HG03025 (cell line): ENCODE measurements around the gene GRM3.
A peak's percentile ranks its signal among the peaks of the same experiment; 100 is the strongest.

Experiments
- ATAC-seq: cut with Tn5 transposase; IDR thresholded peaks from one replicate; pipeline ENCODE4 v1.9.1; 2021; ENCODE audit warnings: mild to moderate bottlenecking, moderate library complexity; ENCODE audit not compliant: unreplicated experiment, low FRiP score

The GRM3 gene

DNA sequence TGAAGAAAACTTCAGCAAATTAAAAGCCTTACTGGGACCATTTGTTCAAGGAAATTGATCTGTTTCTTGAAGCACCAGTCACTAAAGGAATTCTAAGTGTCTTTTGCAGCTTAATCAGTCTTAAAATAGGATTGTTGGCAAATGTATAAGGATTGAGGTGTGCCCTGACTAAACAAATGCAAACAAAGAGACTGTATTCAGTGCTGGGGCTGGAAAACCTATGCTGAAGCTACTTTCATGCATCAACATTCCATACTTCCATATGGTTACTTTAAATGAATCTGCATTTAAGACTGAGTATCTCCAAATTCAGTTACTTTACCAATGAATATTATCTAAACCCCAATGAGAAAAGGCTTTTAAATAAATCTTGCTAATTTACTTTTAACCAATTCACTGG lies 232.4 kb downstream of the GRM3 start:
- no peak for ATAC-seq

DNA sequence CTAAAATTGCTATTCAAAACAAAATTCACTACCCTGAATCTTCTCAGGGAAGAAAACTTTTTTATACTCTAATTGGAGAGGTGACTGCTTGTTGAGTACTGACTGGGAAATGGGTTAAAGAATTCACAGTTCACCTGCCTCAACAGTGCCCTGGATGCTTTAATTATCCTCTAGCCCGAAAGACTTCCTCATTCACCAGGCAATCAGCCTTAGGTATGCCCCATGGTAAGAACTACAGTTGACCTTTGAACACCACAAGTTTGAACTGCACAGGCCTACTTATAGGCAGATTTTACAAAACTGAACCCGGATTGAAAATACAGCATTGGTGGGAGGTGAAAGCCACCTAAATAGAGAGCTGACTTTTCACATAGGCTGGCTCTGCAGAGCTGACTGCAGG lies 240.4 kb downstream of the GRM3 start:
- ATAC-seq, result no peak

DNA sequence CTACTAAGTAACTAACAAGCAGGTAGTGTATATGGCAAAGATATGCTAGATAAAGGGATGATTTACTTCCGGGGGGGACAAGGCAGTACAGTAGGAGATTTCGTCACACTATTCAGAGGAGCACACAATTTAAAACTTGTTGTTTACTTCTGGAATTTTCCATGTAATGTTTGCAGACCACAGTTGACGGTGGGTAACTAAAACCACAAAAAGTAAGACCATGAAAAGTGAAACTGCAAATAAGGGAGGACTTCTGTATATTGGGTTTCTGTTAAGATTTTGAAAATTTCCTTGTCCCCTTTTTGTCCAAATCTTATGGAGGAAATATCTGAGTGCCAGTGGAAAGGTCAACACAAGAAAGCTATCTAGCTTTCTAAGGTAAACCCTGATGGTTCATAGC lies 245.8 kb downstream of the GRM3 start:
- peak; percentile 51 for ATAC-seq

DNA sequence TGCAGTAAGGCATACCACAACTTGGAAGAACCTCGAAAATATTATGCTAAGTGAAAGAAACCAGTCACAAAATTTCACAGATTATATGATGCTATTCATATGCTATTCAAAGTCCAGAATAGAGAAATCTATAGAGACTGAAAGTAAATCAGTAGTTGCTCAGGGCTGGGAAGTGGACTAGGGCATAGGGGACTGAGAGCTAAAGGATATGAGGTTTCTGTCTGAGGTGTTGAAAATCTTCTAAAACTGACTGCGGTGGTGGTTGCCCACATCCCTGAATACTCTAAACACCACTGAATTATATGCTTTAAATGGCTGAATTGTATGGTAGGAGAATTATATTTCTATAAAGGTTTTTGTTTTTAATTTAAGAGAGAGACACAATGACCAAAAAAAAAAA lies 254.5 kb downstream of the GRM3 start:
- ATAC-seq, result no peak

DNA sequence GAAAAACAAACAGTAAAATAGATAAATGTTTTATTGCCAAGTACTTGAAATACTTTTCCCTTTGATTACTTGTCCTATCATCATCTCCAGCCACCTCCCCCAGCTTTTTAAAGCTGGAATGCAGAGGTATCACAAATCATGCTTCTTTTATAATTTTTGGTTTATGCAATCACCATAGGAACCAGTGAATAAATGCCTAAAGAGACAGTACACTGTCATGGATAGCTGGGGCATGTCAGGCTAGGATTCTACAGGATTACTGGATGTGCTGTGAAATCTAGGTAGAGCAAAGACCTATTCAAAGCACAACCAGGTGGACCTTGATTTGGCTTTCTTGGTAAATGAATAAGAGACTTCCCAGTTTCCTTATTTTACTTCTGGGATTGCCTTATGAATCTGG lies 257.2 kb downstream of the GRM3 start:
- ATAC-seq, result no peak

DNA sequence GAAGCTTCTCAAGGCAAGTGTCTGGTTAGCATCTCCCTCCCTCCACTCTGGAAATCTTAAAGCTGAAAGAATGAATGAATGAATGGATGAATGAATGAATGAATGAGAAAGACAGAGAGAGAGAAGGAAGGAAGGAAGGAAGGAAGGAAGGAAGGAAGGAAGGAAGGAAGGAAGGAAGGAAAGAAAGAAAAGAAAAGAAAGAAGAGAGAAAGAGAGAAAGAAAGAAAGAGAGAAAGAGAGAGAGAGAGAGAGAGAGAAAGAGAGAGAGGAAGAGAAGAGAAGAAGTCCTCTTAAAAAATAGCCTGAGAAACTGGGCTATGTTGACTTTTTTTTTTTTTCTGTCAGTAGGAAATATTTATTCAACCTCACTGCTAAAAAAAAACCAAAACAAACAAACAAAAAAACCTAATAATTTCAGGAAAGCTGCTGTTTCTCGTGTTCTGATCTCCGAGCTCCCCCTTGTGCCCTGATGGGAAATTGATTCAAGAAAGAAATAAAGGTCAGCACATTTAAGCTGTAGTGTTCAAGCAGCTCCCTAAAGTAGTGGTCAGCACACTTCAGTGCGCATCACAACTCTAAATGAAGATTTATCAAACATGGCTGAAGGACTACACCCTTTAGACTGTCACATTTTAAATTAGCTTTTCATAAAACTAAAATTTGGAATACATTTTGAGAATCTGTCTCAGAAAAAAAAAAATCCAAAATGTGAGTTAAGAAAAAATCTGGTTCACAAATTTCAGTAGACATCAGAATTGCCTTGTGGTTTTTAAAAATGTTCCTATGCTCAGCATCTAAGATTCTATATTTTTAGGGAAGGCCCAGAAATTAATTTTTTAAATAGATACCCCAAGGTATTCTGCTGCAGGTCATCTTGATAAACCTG lies 261.5 kb downstream of the GRM3 start:
- ATAC-seq, result no peak

DNA sequence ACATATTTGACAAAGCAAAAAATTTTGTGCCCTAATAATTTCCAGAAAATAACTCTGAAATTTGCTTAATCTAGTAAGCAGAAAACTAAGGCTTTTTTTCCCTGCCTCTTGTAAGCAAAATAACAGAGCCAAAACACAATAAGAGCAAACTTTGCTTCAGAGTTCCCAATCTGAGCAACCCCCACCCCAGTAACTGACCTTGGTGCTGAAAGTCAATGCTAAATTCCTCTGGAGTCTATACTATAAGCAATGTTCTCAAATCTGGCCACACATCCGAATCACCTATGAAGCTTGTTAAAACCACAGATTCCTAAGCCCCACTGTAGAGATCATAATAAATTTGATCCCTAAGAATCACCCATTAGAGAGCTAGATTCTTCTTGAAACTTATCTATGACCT lies 265.2 kb downstream of the GRM3 start:
- no peak for ATAC-seq

DNA sequence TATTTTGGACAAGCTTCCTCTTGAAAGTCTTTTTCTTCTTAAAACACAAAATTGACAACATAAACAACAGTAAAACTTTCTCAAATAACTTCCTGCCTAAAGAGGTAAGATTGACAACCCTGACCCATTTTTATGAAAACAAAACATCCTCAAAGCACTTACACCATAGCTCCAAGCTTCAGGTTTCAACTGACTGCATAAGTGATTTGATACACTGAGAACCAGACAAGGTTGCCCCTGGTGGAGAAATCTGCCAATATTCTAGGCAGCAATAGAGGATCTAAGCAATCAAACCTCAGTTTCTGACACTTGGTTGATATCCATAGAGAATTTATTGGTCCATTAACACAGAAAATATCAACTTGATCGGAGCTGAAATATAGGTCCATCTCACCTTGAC lies 267.9 kb downstream of the GRM3 start:
- no peak for ATAC-seq

DNA sequence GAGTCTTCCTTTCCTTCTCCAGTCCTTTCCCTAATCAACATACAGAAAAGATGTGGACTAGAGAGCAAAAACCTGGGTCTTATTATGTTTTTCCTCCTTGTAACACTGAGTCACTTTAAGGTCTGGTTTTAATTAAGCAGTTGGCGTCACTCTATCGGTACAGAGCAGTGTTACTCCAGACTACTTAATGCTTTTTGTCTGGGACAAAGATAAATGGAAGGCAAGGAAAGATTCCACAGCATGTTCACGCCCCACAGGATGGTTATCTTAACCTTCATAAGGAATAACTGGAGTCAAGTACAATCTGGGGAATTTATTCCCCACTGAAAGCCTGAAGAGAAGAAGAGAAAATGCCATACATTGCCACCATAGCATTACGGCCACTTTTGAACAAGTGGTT lies 270.0 kb downstream of the GRM3 start:
- no peak for ATAC-seq
